ENCODE results near the gene POGLUT3. TPM values are rescaled to one million over a fixed set of nuclear protein-coding genes. Genes with fewer than 3 reads are reported as not detected.

Gene POGLUT3
- total RNA-seq, 2 donors from 2014 or later = 19.2 to 25.0 TPM

DNA sequence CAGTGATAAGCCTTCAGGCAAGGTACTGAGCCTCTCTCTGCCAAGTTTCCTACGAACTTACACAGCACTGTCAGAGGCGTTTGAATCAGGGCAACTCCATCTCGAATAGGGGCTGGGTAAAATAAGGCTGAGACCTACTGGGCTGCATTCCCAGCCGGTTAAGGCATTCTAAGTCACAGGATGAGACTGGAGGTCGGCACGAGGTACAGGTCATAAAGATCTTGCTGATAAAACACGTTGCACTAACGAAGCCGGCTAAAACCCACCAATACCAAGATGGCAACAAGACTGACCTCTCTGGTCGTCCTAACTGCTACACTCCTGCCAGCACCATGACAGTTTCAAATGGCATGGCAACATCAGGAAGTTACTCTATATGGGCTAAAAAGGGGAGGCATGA is 20.4 kb upstream of the POGLUT3 start:
- H3K27me3 ChIP-seq (replicated peaks; ENCODE audit: insufficient read depth) = no peaks in the 10 kb centered on the region
- 45% methylated on average over 10 of the region's 10 CpGs for WGBS
- no peaks in the 10 kb centered on the region for H3K4me1 ChIP-seq (replicated peaks)
- DNase-seq (ENCODE audit: low spot score) = no peak
- H3K36me3 ChIP-seq = no peaks in the 10 kb centered on the region
- no peak overlapping the region for H3K4me3 ChIP-seq
- H3K9me3 ChIP-seq = no peaks in the 10 kb centered on the region
- H3K27ac ChIP-seq = no peak overlapping the region
- no peak for TF ChIP-seq POLR2AphosphoS5 (IDR thresholded peaks at IDR 0.05)
- TF ChIP-seq, protein P1, sequence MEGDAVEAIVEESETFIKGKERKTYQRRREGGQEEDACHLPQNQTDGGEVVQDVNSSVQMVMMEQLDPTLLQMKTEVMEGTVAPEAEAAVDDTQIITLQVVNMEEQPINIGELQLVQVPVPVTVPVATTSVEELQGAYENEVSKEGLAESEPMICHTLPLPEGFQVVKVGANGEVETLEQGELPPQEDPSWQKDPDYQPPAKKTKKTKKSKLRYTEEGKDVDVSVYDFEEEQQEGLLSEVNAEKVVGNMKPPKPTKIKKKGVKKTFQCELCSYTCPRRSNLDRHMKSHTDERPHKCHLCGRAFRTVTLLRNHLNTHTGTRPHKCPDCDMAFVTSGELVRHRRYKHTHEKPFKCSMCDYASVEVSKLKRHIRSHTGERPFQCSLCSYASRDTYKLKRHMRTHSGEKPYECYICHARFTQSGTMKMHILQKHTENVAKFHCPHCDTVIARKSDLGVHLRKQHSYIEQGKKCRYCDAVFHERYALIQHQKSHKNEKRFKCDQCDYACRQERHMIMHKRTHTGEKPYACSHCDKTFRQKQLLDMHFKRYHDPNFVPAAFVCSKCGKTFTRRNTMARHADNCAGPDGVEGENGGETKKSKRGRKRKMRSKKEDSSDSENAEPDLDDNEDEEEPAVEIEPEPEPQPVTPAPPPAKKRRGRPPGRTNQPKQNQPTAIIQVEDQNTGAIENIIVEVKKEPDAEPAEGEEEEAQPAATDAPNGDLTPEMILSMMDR (IDR thresholded peaks at IDR 0.05) = no peak
- TF ChIP-seq POLR2A (IDR thresholded peaks at IDR 0.05) = no peak
- intact Hi-C loops (cut with DNase I) = no loop called here

DNA sequence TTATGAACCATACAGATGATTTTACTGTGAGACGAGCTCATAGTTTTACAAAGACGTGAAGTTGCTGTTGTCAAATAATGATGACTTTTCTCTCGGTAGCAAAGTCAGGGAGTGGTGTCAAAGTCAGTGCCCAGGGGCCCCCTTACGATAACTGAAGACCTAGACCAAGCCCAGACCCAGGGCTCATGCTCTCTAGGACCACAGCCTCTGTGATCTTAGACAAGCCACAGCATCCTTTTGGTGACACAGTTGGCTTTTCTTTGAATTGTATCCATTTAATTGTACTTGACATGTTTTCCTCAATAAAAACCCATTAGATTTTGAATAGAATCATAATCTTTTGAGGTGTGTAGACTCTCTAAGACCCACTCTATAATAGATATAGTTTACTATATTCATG is 17.9 kb upstream of the POGLUT3 start:
- Histone ChIP-seq H3K27ac (no peak overlapping the region), H3K36me3 (no peaks in the 10 kb centered on the region), H3K4me3 (no peak overlapping the region), H3K4me1 (replicated peaks) (no peaks in the 10 kb centered on the region), H3K27me3 (replicated peaks; ENCODE audit: insufficient read depth) (no peaks in the 10 kb centered on the region), H3K9me3 (no peaks in the 10 kb centered on the region)
- 92% methylated on average over 4 of the region's 4 CpGs for WGBS
- TF ChIP-seq POLR2A (IDR thresholded peaks at IDR 0.05) (no peak), POLR2AphosphoS5 (IDR thresholded peaks at IDR 0.05) (no peak)
- TF ChIP-seq, protein P1 (IDR thresholded peaks at IDR 0.05) = no peak
- no peak for DNase-seq (ENCODE audit: low spot score)
- intact Hi-C loops (cut with DNase I) = no loop called here

DNA sequence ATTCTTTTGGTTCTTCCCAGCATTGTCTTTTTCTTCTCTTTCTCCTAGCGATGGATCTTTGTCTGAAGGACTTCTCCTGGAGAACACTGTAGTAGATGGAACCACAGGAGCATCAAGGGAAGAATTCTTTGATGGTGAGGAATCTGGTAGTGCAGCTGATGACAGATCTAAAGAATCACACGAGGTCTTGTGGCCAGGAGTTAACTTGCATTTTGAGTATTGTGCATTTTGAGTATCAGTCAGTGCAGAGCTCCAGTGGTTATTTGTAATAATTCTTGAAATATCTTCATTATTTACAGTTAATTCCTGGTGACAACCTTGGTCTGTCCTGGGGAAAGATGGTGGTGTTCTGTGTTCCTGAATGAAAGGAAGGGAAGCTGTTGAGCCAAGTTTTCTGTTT is 14.5 kb upstream of the POGLUT3 start:
- DNase-seq (ENCODE audit: low spot score) = no peak
- no peak overlapping the region for H3K27ac ChIP-seq
- TF ChIP-seq POLR2AphosphoS5 (IDR thresholded peaks at IDR 0.05) = no peak
- TF ChIP-seq, protein P1 (IDR thresholded peaks at IDR 0.05) = no peak
- no peak for TF ChIP-seq POLR2A (IDR thresholded peaks at IDR 0.05)
- H3K36me3 ChIP-seq = no peaks in the 10 kb centered on the region
- 92% methylated on average over 2 of the region's 2 CpGs for WGBS
- no peaks in the 10 kb centered on the region for H3K4me1 ChIP-seq (replicated peaks)
- H3K4me3 ChIP-seq = no peak overlapping the region
- intact Hi-C loops (cut with DNase I) = no loop called here
- H3K9me3 ChIP-seq = no peaks in the 10 kb centered on the region
- no peaks in the 10 kb centered on the region for H3K27me3 ChIP-seq (replicated peaks; ENCODE audit: insufficient read depth)

DNA sequence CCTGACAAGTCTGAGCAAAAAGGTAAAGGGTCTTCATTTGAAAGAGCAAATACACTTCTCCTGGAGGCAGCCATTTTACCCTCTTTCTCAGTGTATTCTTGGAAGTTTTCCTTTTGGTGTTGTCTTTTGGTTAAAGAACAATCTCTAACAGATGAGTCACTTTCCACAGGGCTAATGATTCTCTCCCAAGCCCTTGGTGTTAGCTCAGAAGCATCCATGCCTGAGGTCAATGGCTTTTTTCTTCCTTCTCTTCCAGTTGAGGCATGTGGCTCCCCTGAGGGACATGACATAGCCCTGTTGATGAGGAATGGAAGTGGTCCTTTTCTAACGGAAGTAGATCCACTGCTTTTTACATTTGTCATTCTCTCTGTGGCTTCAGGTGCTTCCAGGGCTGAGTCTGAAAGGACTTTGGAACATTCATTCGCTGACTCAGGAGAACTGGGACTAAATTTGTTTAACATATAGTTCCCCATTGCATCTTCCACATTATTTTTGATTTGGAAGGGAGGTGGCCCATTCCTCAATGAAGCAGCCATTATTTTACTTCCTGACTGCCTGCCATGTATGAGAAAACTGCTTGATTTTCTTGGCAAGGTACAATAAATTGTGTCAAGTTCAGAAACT is 13.8 kb upstream of the POGLUT3 start:
- H3K4me3 ChIP-seq = no peak overlapping the region
- no peaks in the 10 kb centered on the region for H3K4me1 ChIP-seq (replicated peaks)
- no peaks in the 10 kb centered on the region for H3K9me3 ChIP-seq
- TF ChIP-seq POLR2A (IDR thresholded peaks at IDR 0.05) (no peak), POLR2AphosphoS5 (IDR thresholded peaks at IDR 0.05) (no peak)
- TF ChIP-seq, protein P1 (IDR thresholded peaks at IDR 0.05) = no peak
- H3K27me3 ChIP-seq (replicated peaks; ENCODE audit: insufficient read depth) = no peaks in the 10 kb centered on the region
- no peaks in the 10 kb centered on the region for H3K36me3 ChIP-seq
- no peak for DNase-seq (ENCODE audit: low spot score)
- WGBS = 96% methylated on average over 2 of the region's 2 CpGs
- intact Hi-C loops (cut with DNase I) = no loop called here
- no peak overlapping the region for H3K27ac ChIP-seq

Measured in prostate gland (tissue), 2 donors.